H1 (cell line): ENCODE results near the gene TCF7L1. TPM values are rescaled to one million over a fixed set of nuclear protein-coding genes. Genes with fewer than 3 reads are reported as not detected.

Experiments
- CTCF ChIA-PET: fragments of 300-600 bp; sonication (Branson Sonifier 250); formaldehyde crosslinking; loops from one replicate; lab custom pipeline; 2021; ENCODE audit not compliant: partially characterized antibody; lab: Charles Lee
- POLR2A ChIA-PET: fragments of 300-600 bp; sonication (Branson Sonifier 250); formaldehyde crosslinking; loops from one replicate; lab custom pipeline; 2021; ENCODE audit warnings: inconsistent platforms; ENCODE audit not compliant: partially characterized antibody; lab: Charles Lee
- DNase-seq, 2 experiments: peaks; one replicate each; pipeline versions ENCODE4 v3.0.0 to v3.0.0-alpha.2; 2010 to 2022; ENCODE audit warnings: low spot score in 2 of 2, low read depth in 1 of 2, mixed read lengths in 1 of 2
- FAIRE-seq: peaks from 2 replicates; lab custom pipeline; 2011; peaks lifted over from hg19 to GRCh38; lab: Jason Lieb, UNC
- H2AFZ ChIP-seq: 2 replicates; pipeline ENCODE4 v1.8.1; 2012; ENCODE audit warnings: low read length, inconsistent platforms
- H2AK5ac ChIP-seq: 2 replicates; pipeline ENCODE4 v1.6.1; 2013; ENCODE audit warnings: low read depth, low read length
- H2BK120ac ChIP-seq: replicated peaks from 2 replicates; pipeline ENCODE3; 2013; ENCODE audit warnings: low read depth, low read length, inconsistent platforms
- H2BK12ac ChIP-seq: 2 replicates; pipeline ENCODE4 v1.6.1; 2013; ENCODE audit warnings: low read depth, low read length
- H2BK15ac ChIP-seq: 2 replicates; pipeline ENCODE4 v1.6.1; 2013; ENCODE audit warnings: low read length
- H2BK20ac ChIP-seq: 2 replicates; pipeline ENCODE4 v1.6.1; 2013; ENCODE audit warnings: low read length
- H2BK5ac ChIP-seq: 2 replicates; pipeline ENCODE4 v1.6.1; 2013; ENCODE audit warnings: low read depth, low read length
- H3K14ac ChIP-seq: 2 replicates; pipeline ENCODE4 v1.6.1; 2013; ENCODE audit warnings: inconsistent platforms; ENCODE audit not compliant: insufficient read length
- H3K18ac ChIP-seq: 2 replicates; pipeline ENCODE4 v1.6.1; 2013; ENCODE audit warnings: low read length; ENCODE audit errors: extremely low read depth
- H3K23ac ChIP-seq: 2 replicates; pipeline ENCODE4 v1.6.1; 2013; ENCODE audit warnings: inconsistent platforms; ENCODE audit not compliant: insufficient read length
- H3K23me2 ChIP-seq: 2 replicates; pipeline ENCODE4 v1.6.1; 2013; ENCODE audit warnings: low read depth, low read length
- H3K27ac ChIP-seq: 2 replicates; pipeline ENCODE4 v1.6.1; 2011; ENCODE audit warnings: low read depth, low read length, inconsistent platforms
- H3K27me3 ChIP-seq, 4 experiments: replicated peaks in 1 of 4; 1 replicate in 1 of 4; 2 replicates in 3 of 4; pipeline versions ENCODE4 v1.6.1 to v1.8.1; 2011 to 2013; ENCODE audit warnings: low read length in 3 of 4, mild to moderate bottlenecking in 3 of 4, inconsistent platforms in 2 of 4, mixed read lengths in 2 of 4, moderate library complexity in 1 of 4; ENCODE audit not compliant: control insufficient read depth in 3 of 4, insufficient read depth in 3 of 4; ENCODE audit errors: extremely low read depth in 1 of 4
- H3K36me3 ChIP-seq, 4 experiments: 2 replicates each; pipeline versions ENCODE4 v1.6.1 to v1.8.1; 2011 to 2013; ENCODE audit warnings: mild to moderate bottlenecking in 4 of 4, low read length in 3 of 4, moderate library complexity in 2 of 4, control low read depth in 1 of 4, inconsistent platforms in 1 of 4; ENCODE audit not compliant: insufficient read depth in 4 of 4, control insufficient read depth in 2 of 4
- H3K4ac ChIP-seq: replicated peaks from 2 replicates; pipeline ENCODE3; 2013; ENCODE audit warnings: low read length, low read depth, mixed read lengths, inconsistent platforms; ENCODE audit not compliant: insufficient read length
- H3K4me1 ChIP-seq, 4 experiments: replicated peaks in 1 of 4; 1 replicate in 1 of 4; 2 replicates in 3 of 4; pipeline versions ENCODE4 v1.6.1 to v1.8.1; 2011 to 2013; ENCODE audit warnings: low read length in 3 of 4, inconsistent platforms in 2 of 4, mixed read lengths in 1 of 4; ENCODE audit not compliant: insufficient read depth in 4 of 4, control insufficient read depth in 3 of 4
- H3K4me2 ChIP-seq, 2 experiments: 2 replicates each; pipeline versions ENCODE4 v1.6.1 to v1.8.1; 2011 to 2013; ENCODE audit warnings: low read depth in 2 of 2, low read length in 2 of 2, control low read depth in 1 of 2, inconsistent platforms in 1 of 2, mild to moderate bottlenecking in 1 of 2; ENCODE audit not compliant: insufficient read depth in 1 of 2
- H3K4me3 ChIP-seq, 4 experiments: fragments of 200-600, 300-600 bp in 1 of 4; sonication (generic), shearing (Covaris generic), sonication (Bioruptor Twin) in 1 of 4; 2 replicates each; pipeline versions ENCODE4 v1.5.1 to v1.8.1; 2011 to 2016; ENCODE audit warnings: low read length in 4 of 4, low read depth in 3 of 4, control low read depth in 2 of 4, inconsistent platforms in 2 of 4, mild to moderate bottlenecking in 2 of 4, mixed read lengths in 1 of 4, moderate library complexity in 1 of 4; ENCODE audit not compliant: insufficient read depth in 2 of 4; ENCODE audit errors: extremely low read depth in 1 of 4
- H3K56ac ChIP-seq: replicated peaks from 2 replicates; pipeline ENCODE3; 2013; ENCODE audit warnings: low read depth, mild to moderate bottlenecking, mixed read lengths, low read length, inconsistent platforms; ENCODE audit not compliant: insufficient read length
- H3K79me1 ChIP-seq: 2 replicates; pipeline ENCODE4 v1.6.1; 2013; ENCODE audit warnings: low read depth, low read length, control low read depth
- H3K79me2 ChIP-seq, 2 experiments: 2 replicates each; pipeline versions ENCODE4 v1.6.1 to v1.8.1; 2012 to 2013; ENCODE audit warnings: low read length in 2 of 2, mild to moderate bottlenecking in 2 of 2, inconsistent platforms in 1 of 2; ENCODE audit not compliant: insufficient read depth in 2 of 2, control insufficient read depth in 1 of 2
- H3K9ac ChIP-seq, 4 experiments: replicated peaks in 1 of 4; 1 replicate in 1 of 4; 2 replicates in 3 of 4; pipeline versions ENCODE4 v1.6.1 to v1.8.1; 2011 to 2013; ENCODE audit warnings: low read depth in 3 of 4, low read length in 3 of 4, control low read depth in 2 of 4, mild to moderate bottlenecking in 2 of 4, moderate library complexity in 2 of 4, inconsistent platforms in 1 of 4; ENCODE audit errors: extremely low read depth in 1 of 4
- H3K9me3 ChIP-seq, 2 experiments: 2 replicates each; pipeline versions ENCODE4 v1.6.1 to v1.8.1; 2012 to 2013; ENCODE audit warnings: mild to moderate bottlenecking in 2 of 2, moderate library complexity in 2 of 2, control low read depth in 1 of 2, inconsistent platforms in 1 of 2, low read depth in 1 of 2, low read length in 1 of 2, mixed read lengths in 1 of 2; ENCODE audit not compliant: insufficient read depth in 2 of 2
- H4K20me1 ChIP-seq, 2 experiments: replicated peaks in 1 of 2; 2 replicates each; pipeline versions ENCODE3 to v1.8.1; 2011 to 2013; ENCODE audit warnings: inconsistent platforms in 2 of 2, low read length in 2 of 2, mild to moderate bottlenecking in 1 of 2; ENCODE audit not compliant: insufficient read depth in 2 of 2, control insufficient read depth in 1 of 2
- H4K5ac ChIP-seq: 2 replicates; pipeline ENCODE4 v1.6.1; 2013; ENCODE audit warnings: low read length, low read depth, mixed read lengths, inconsistent platforms; ENCODE audit not compliant: insufficient read length
- H4K8ac ChIP-seq: 2 replicates; pipeline ENCODE4 v1.8.0; 2013; ENCODE audit warnings: mild to moderate bottlenecking, moderate library complexity, low read length, inconsistent platforms; ENCODE audit not compliant: insufficient read depth; ENCODE audit errors: extremely low read depth
- H4K91ac ChIP-seq: replicated peaks from 2 replicates; pipeline ENCODE3; 2013; ENCODE audit warnings: low read length, mixed read lengths, inconsistent platforms; ENCODE audit not compliant: insufficient read length
- ATF2 ChIP-seq: IDR thresholded peaks from 2 replicates; pipeline ENCODE4 v1.6.1; 2012; ENCODE audit warnings: low read length, inconsistent platforms
- CBX5 ChIP-seq: fragments of 300-800, 300-1000 bp; sonication (generic); IDR thresholded peaks from 2 replicates; pipeline ENCODE4 v1.7.1; 2016; ENCODE audit warnings: antibody characterized with exemption, low read length, low read depth
- EGR1 ChIP-seq: IDR thresholded peaks from 2 replicates; pipeline ENCODE4 v1.6.1; 2011; ENCODE audit warnings: low read depth, low read length, borderline replicate concordance
- NANOG ChIP-seq: IDR thresholded peaks from 2 replicates; pipeline ENCODE4 v1.6.1; 2011; ENCODE audit warnings: low read length, low read depth, mild to moderate bottlenecking, inconsistent platforms; ENCODE audit not compliant: insufficient read depth, poor library complexity, severe bottlenecking
- PHF8 ChIP-seq: fragments of 200-600 bp; sonication (generic); conservative IDR thresholded peaks from 2 replicates; pipeline ENCODE4 v1.7.1; 2012; ENCODE audit warnings: low read depth, mild to moderate bottlenecking, inconsistent platforms, low read length, moderate library complexity
- RAD21 ChIP-seq, 2 experiments: IDR thresholded peaks in 1 of 2; conservative IDR thresholded peaks in 1 of 2; 2 replicates each; pipeline ENCODE4 v1.6.1; 2011; ENCODE audit warnings: low read depth in 2 of 2, low read length in 2 of 2, improper control_type of control experiment in 1 of 2, inconsistent platforms in 1 of 2, mild to moderate bottlenecking in 1 of 2, moderate library complexity in 1 of 2
- TEAD4 ChIP-seq: IDR thresholded peaks from 2 replicates; pipeline ENCODE4 v1.6.1; 2012; ENCODE audit warnings: low read depth, low read length, inconsistent platforms, mixed read lengths
- USF2 ChIP-seq: IDR thresholded peaks from 2 replicates; pipeline ENCODE4 v1.6.1; 2011; ENCODE audit warnings: low read length, improper control_type of control experiment
- whole genome bisulfite sequencing, 2 experiments: shearing (Covaris generic) in 1 of 2; methylation state at CpG; one replicate each; pipeline versions ENCODE4 v1.1.6 to v1.1.7; 2013 to 2015; ENCODE audit warnings: low lambda C conversion rate in 2 of 2, mixed read lengths in 2 of 2, inconsistent platforms in 1 of 2, low coverage in 1 of 2, missing lambda C conversion rate in 1 of 2; ENCODE audit not compliant: insufficient replicate concordance in 2 of 2, insufficient coverage in 1 of 2, insufficient read length in 1 of 2; ENCODE audit errors: extremely low coverage in 1 of 2, missing lambda C conversion rate in 1 of 2; 5-methylcytosine and 5-hydroxymethylcytosine counted together
- polyA plus RNA-seq, 7 experiments: library from polyadenylated mRNA; depleted of rRNA in 3 of 7; stranded (reverse) in 5 of 7; unstranded in 2 of 7; fragments of >200 nt in 5 of 7; fragments of 200-250 nt in 2 of 7; gene quantifications; 1 replicate in 5 of 7; 2 replicates in 1 of 7; 4 replicates in 1 of 7; pipeline versions ENCODE4 v1.2.1 to v1.2.3, GENCODE V29; 2011 to 2013; ENCODE audit warnings: missing spikeins in 2 of 7, mixed read lengths in 2 of 7
- total RNA-seq: library from RNA; stranded (reverse); fragmentation: NEBNext Ultra II Directional; extraction: Animal tissue kit (Norgen Biotek cat#: 25700); gene quantifications from 2 replicates; pipeline ENCODE4 v1.2.1, GENCODE V29; 2021

Gene TCF7L1
- total and polyA plus RNA-seq, 2 of the 8 experiments (the other 6 are each of a cell fraction or from before 2014, with no cell fraction given), result 27.5 to 108 TPM

- no peak overlapping the region for H3K56ac ChIP-seq
- no peak overlapping the region for H4K5ac ChIP-seq
- H4K8ac ChIP-seq, result no peak overlapping the region
- H4K91ac ChIP-seq, result no peak overlapping the region
- peaks cover 15% of the 10 kb centered on the region for H3K23me2 ChIP-seq
- H3K27me3 ChIP-seq, result no peaks in the 10 kb centered on the region; a peak in 1 of 7 replicates
- no peak overlapping the region for H3K14ac ChIP-seq
- H3K79me1 ChIP-seq, result peaks cover 6% of the 10 kb centered on the region
- H2BK5ac ChIP-seq, result no peak overlapping the region
- H2BK120ac ChIP-seq, result no peak overlapping the region
- peaks cover 0 to 3% of the 10 kb centered on the region in 2 experiments for H4K20me1 ChIP-seq
- no peak overlapping the region for H3K27ac ChIP-seq
- peaks cover 0 to 3% (median 0%) of the 10 kb centered on the region in 4 experiments; a peak in 1 of 8 replicates for H3K36me3 ChIP-seq
- WGBS, 2 experiments, result 83% methylated on average over 13 of the region's 13 CpGs; no CpG with 5 or more reads in 1 of the 2 experiments
- H3K18ac ChIP-seq, result no peak overlapping the region
- H3K4me2 ChIP-seq, result no peak overlapping the region
- no peak overlapping the region for H3K23ac ChIP-seq
- no peak overlapping the region for H3K9ac ChIP-seq
- no peak overlapping the region for H2BK20ac ChIP-seq
- no peak overlapping the region for H2BK12ac ChIP-seq
- H3K4ac ChIP-seq, result no peak overlapping the region
- H2BK15ac ChIP-seq, result no peak overlapping the region; the same call in 1 of the 2 replicates
- ChIA-PET CTCF (interaction anchor here (1.3 to 1.8 kb wide), 3 partner anchors 9 to 226 kb away, joined by 3 to 4 read pairs (median 4); no protein-coding TSS in a partner anchor), POLR2A (interaction anchor here (1.7 to 3.5 kb wide), 2 partner anchors 10 to 210 kb away, joined by 6 to 23 read pairs; partner anchors contain the start of gene MAT2A)
- no peak overlapping the region for H2AK5ac ChIP-seq
- H2AFZ ChIP-seq, result no peak overlapping the region
- no peaks in the 10 kb centered on the region; a peak in 1 of 4 replicates for H3K9me3 ChIP-seq
- peaks cover 7 to 14% of the 10 kb centered on the region in 2 experiments for H3K79me2 ChIP-seq
- H3K4me3 ChIP-seq, result no peak overlapping the region
- DNase-seq (no peak), FAIRE-seq (no peak)
- peaks cover 0 to 11% (median 6%) of the 10 kb centered on the region in 4 experiments; a peak in 6 of 7 replicates for H3K4me1 ChIP-seq
- TF ChIP-seq CBX5 (no peak), TEAD4 (no peak), PHF8 (no peak), ATF2 (no peak), NANOG (no peak), USF2 (no peak), EGR1 (no peak), RAD21 (IDR thresholded peaks at IDR 0.05 in 1 of 2, conservative IDR thresholded peaks at IDR 0.05 in 1 of 2; ENCODE audit: low read depth in 2 of 2, low read length in 2 of 2) (no peak)
Measured at GRCh38 chr2:85330839-85331636, 197.8 kb downstream of the TCF7L1 start.
